Measurements from ENCODE around the gene FTO.
"Not testable (repeated sequence)": the region's sequence is repeated elsewhere in the genome, so short reads cannot be mapped to it uniquely, and the experiment has no call there.

The FTO gene

DNA sequence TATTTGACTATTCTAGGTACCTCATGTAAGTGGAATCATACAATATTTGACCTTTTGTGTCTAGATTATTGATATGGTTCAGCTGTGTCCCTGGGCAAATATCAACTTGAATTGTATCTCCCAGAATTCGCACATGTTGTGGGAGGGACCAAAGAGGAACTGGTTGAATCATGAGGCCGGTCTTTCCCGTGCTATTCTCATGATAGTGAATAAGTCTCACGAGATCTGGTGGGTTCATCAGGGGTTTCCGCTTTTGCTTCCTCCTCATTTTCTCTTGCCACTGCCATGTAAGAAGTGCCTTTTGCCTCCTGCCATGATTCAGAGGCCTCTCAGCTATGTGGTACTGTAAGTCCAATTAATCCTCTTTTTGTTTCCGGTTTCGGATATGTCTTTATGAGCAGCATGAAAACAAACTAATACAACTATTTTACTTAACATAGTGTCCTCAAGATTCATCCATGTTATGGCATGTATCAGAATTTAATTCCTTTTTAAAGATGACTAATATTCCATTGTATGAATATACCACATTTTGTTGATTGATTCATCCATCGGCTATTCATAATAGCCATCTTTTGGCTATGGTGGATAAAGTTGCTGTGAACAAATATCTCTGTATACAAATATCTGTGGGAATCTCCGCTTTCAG, 129.1 kb downstream of the FTO start:
- DNase-seq = no peak

DNA sequence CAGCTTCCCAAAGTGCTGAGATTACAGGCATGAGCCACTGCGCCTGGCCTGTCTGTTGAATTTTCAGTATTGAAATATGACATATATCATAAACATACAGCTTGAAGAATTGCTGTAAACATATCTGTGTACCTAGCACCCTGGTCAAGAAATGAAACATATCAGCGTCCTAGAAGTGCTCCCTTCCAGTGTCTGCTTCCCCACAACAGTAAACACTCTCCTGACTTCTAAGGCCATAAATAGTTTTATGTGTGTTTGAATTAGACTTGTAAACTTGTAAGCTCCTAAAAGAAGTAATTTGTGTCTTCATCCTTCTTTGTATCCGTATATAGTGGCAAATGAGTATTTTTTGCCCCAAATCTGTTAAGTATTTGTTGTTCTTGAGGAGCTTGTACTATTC, 132.2 kb downstream of the FTO start:
- no peak for DNase-seq

DNA sequence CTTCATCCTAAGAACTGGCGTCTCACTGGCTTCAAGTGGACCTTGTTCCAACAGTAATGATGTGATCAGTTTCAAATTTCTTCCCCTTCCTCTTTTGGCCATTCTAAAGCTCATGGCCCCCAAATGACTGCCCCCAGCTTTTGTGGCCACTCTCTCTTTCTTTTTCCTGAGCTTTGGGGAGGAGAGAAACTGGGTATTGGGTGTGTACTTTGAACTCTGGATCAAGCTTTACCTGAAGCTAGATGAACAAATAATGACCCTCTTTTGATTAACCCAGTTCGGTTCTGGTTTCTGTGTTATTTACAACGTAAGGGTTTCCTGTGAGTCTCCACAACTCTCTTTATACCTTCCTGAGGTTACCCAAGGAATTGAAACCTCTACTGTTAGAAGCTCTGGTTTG, 132.7 kb downstream of the FTO start:
- DNase-seq = no peak

DNA sequence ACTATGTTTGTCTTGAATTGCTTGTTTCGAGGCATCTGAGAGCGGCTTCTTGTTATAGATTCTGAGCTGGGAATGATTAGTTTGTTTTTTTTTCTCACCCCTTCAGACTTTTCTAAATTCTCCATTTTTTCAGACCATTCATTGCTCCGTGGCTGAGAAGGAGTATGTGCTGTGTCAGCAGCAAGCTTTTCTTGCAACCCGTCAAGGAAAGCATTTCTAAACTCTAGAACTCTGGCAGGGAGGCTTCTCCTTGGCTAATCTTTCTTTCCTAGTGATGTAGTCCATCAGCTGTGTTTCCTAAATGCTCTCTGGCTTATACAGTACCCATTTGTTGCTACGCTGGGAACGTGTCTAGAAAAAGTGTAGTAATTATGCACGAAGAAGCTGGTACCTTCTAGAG, 133.5 kb downstream of the FTO start:
- DNase-seq = no peak

DNA sequence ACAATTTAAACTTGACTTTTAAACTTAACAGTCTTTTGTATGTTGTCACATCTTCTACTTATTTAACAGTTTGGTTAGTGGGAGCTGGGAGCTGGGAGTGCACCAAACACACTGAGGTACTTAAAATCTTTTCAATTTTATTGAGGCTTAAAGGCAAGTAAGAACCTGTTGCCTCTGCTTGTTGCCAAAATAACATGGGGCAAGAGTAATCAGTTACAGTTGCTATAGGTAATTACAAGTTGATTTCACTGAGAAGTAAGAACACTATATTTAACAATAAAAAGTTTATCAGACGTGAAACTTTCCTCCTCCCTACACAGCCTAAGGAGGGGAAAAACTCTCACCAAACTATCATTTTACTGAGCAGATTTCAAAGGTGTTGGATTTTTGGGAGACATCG, 135.2 kb downstream of the FTO start:
- DNase-seq = no peak

DNA sequence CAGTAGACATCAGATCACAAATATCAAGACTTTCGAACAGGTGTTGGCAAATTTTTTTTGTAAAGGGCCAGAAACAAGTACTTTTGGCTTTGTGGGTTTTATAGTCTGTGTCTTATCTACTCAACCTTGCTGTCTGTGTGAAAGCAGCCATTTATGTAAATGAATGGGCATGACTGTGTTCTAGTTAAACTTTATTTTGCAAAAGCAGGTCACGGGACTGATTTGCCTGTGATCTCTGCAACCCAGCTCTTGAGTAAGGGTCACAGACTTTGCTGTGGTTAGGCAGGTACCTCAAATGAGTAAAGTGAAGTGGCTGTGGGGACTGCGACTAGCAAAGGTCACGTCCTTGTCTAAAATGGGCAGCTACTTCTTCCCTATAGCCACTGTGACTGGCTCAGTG, 136.5 kb downstream of the FTO start:
- DNase-seq = no peak

DNA sequence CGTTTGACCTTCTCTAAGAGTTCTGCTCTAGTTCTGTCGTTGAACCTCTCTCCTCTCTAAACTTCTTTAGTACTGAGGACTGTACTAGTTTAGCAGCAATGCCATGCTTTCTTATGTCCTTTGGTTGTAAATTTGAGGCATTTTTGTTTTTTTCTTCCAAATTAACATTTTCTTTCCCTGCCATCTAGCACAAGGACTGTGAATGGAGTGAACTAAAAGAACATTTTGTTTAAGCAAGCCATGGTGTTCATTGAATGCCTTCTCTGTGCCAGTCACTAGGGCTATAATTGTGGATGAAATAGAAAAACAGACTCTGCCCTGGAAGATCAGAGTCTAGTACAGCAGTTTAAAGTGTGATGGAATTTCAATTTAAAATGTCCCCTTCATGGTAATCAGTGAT, 137.9 kb downstream of the FTO start:
- no peak for DNase-seq

DNA sequence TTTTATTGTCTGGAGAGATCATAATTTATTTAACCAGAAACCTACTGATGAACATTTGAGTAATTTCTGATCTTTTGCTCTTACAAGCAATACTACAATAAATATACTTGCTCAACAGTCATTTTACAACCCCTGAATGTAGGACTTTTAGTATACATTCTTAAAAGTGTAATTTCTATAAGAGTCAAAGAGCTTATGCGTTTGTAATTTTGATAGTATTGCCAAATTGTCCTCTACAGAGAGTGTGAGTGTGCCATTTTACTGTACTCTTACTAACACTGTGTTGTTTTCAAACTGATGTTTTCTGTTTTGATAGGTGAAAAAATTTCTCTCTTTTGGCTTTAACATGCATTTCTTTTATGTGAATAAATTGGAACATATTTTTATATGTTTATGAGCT, 139.1 kb downstream of the FTO start:
- DNase-seq = no peak

DNA sequence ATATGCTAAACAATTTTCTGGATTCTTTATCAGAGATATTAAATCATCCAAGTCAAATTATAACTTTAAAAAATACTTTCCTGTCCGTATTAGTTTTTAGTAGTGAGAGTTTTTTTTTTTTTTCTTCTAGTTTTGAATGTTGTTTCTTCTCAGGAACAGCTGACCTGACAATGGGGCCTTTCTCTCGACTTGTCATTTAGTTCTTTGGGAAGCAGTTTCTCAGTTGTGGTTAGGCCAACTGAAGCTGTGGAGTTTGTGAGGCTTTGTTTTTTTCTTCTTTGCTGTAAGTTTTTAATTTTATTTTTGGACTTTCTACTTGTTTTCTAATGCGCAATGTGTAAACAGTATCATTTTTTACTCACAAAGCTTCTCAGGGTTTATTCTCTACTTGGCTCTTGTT, 140.8 kb downstream of the FTO start:
- DNase-seq = no peak

DNA sequence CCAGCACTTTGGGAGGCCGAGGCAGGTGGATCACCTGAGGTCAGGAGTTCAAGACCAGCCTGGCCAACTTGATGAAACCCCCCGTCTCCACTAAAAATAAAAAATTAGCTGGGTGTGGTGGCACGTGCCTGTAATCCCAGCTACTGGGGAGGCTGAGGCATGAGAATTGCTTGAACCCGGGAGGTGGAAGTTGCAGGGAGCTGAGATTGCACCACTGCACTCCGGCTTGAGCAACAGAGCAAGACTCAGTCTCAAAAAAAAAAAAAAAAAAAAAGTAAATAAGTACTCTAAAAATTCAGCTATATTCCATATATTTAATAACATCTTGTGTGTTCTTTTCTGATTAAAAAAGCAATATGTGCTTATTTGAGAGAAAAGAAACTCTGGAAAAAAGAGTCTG, 142.6 kb downstream of the FTO start:
- not testable (repeated sequence) for DNase-seq

DNA sequence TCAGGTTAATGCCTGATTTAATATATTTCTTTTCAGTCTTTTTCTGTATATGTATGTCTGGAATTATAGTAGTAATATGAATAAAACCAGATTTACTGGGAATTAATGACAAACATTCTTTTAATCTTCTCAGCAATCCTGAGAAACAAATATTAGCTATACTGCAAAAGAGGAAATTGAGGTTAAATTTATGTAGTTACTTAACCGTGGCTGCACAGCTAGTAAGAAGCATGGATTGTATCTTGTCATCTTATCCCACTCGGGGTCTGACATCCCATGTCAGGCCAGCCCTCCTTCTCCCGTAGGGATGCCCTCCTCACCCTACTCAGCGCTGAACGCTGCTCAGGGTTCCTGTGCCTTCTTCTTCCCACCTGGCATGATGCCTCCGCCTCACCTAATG, 143.0 kb downstream of the FTO start:
- DNase-seq = no peak

DNA sequence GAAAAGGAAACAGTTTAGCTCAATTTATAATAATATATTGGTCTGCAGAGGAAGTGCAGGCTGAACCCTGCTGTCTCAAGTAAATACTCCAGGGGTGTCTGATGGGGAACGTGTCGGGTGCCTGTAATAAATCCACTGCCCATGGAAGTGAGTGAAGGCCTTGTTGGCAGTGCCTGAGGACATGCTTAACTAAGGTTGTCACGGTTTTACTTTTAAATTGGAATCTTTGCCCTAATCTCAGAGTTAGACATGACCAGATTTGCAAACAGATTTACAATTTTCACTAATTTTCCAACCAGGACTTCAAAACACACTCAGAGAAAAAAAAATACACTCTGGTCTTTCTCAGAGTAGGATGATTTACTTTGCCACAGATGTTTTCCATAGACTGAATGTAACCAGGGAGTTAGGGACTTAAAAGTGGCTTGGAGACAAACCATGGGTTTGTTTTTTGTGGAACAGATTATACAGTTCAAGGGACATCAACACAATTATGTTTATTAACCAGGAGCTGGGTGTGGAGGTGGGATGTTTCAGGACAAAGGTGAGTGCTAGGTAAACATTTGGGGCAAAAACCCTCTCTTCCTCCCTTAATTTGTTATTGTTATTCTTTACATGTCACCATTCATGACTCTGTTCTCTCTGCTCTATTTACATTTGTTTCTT, 144.5 kb downstream of the FTO start:
- DNase-seq = no peak

DNA sequence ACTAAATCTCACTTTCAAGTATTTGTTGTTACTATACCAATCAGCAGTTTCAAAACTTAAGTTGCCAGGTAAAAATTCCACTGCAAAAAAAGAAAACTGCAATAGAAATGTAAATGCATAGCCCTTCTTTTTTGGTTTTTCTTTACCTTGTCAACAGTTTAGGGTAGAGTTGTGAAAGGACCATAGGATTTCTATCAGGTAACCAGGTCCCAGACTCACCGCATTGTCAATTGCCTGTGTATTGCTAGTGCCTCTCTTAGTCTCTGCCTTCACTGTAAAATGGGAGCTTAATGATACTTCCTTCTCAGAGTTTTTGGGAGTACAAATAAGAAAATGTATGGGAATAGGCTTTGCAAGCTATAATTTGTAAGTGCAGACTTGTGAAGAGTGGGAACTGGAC, 145.0 kb downstream of the FTO start:
- no peak for DNase-seq

DNA sequence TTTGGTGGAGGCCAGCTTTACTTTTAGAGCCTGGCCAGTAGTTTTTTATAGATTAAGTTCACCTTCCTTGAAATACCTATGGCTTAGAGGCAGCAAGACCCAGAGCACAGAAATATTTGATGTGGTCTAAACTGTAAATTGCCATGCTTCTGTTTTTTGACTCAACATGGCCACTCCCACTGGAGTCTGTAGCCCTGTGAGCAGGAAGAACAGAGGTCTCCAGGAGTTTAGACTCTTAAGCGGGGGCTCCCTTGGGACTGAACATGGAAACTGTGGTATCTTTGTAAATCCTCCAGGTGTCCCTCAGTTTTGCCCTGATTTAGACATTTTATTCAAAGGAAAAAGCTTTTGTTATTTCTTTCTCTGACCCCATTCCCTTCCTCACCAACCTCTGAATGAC, 145.6 kb downstream of the FTO start:
- DNase-seq = no peak

DNA sequence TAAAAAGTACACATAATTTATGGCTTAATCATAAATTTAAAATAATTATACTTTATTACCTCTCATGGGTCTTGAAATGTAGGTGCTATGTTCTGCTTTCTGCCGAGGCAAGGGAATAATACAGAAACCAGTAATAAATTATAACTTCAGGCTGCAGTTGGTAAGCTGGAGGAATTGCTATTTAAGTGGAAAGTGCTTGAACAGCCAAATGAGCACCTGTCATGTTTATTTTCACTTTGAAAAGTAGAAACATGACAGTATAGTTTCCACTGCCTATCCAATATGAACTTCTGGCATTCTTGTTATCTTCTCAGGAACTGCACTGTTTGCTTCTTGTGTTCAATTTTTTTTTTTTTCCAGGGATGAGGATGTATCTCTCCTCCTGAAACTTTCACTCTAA, 146.0 kb downstream of the FTO start:
- no peak for DNase-seq

DNA sequence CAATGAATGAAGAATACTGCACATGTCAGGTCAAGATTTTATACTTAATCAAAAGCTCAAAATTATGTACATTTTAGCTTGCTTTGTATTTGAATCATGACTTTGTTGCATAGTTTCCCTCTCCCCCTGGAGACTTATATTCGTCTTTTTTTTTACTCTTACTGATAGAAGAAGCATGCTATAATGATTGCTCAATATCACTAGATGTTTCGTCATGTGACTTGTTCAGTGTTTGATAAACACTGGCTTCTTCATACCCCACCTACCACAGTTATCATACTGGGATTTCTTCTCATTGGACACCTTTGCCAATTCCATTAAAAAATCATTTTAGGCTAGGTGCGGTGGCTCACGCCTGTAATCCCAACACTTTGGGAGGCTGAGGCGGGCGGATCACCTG, 148.7 kb downstream of the FTO start:
- DNase-seq = no peak

DNA sequence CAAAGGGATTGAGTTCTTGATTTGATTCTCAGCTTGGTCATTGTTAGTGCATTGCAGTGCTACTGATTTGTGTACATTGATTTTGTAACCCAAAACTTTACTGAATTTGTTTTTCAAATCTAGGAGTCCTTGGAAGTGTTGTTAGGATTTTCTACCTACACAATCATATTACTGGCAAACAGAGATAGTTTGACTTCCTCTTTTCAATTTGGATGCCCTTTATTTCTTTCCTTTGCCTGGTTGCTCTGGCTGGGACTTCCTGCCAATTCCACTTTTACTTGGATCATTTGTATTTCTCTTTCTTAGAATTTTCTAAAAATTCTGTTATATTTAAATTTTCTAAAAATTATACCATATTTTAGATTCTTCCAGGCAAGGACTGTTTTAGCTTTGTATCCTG, 151.1 kb downstream of the FTO start:
- DNase-seq = no peak

DNA sequence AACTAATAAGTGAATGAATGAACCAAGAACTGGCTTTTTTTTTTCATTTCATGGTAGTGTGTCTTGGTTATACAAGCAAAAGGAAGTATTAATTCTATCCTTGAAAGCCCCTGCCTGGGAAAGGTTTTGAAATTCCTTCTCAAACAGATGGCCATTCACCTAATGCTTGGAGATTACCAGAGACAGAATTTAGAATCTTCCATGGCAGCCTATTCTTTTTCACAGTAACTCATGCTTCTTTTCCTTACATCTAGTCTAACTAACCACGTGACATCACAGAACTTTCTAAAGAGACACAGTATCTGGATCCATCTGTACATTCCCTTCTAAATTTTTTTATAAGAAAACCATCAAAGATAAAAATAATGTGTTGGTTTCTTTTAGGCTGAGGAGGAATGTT, 151.6 kb downstream of the FTO start:
- DNase-seq = no peak

DNA sequence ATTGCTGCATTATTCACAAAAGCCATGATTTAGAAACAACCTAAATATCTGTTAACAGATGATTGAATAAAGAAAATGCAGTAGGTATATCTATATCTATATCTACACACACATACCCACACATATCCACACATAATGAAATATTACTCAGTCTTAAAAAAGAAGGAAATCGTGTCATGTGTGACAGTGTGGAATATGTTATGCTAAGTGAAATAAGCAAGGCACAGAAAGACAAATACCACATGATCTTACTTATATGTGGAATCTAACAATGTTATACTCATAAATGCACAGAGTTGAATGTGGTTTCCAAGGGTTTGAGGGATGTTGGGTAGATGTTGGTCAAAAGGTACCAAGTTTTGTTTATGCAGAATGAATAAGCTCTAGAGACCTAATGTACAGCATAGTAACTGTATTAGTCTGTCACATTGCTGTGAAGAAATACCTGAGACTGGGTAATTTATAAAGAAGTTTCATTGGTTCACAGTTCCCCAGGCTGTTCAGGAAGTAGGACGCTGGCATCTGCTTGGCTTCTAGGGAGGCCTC, 156.1 kb downstream of the FTO start:
- no peak for DNase-seq

DNA sequence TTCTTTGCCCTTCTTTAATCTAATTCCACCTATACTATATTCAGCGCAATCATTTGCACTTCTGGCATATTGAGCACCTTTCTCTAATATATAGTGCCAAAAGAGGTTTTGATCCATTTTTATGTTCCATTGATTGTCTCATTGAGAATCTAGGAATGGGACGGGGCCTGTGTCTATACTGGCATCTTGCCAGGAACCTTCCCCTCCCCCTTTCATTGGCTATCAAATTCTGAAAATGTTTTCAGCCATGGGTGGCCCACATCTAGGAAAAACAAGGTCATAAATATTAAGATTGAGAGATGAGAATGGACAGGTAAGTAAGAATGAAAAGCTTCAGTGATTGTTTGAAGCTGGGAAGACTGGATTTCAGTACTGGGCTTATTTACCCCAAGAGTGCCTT, 159.9 kb downstream of the FTO start:
- no peak for DNase-seq

DNA sequence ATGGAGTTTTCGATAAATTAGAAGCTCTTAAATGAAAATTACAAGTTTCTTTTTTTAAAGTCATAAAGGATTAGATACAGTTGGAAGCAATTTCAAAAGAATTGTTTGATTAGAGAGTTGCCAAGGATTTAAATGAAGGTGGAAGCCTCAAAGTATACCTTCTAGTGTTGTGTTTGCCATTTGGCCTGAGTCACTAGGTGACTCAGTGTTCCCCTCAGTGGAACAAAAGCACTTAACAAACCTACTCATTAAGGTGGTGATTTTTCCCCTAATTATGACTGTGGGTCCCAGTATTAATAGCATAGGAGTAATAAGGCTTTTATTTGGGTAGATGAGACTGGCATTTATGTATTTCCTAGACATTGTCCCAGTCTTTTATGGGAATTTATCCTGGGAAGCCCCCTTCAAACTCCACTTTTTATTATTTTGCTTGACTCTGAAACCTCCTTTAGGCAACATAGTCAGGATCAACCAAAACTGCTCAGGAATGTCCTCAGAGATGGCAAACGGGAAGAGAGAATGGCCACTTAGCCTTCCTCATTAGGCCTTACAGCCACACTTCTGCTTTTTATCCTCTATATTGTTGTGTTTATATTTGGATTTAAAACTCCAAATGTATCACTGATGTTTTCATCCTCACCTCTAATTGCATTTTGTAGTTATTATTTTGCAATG, 161.0 kb downstream of the FTO start:
- no peak for DNase-seq

DNA sequence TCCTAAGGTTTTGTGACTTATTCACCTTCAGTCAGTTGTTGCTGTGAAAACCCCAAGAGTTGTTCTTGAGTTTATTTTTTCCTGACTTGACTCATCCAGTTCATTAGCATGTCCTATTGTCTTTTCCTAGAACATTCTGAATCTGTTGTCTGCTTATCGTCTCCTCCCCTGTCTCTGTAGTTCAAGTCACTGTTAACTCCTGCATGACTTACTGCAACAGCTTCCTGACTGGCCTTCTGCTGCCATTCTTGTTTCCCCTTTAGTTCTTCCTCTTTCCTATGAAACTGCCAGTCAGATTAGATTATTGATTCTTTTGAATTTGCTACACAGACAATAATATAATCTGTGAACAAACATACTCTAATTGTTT, 161.5 kb downstream of the FTO start:
- DNase-seq = no peak

DNA sequence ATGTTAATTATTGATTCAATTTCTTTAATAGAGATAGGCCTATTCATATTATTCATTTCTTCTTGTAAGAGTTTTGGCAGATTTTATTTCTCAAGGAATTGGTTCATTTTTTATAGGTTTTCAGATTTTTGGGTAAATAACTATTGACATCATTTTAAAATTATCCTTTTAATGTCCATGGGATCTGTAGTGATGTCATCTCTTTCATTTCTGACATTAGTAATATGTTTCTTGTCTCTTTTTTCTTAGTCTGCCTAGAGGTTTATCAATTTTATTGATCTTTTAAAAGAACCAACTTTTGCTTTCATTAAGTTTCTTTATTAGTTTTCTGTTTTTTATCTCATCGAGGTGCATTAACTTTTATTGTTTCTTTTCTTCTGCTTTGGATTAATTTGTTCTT, 162.6 kb downstream of the FTO start:
- DNase-seq = no peak

DNA sequence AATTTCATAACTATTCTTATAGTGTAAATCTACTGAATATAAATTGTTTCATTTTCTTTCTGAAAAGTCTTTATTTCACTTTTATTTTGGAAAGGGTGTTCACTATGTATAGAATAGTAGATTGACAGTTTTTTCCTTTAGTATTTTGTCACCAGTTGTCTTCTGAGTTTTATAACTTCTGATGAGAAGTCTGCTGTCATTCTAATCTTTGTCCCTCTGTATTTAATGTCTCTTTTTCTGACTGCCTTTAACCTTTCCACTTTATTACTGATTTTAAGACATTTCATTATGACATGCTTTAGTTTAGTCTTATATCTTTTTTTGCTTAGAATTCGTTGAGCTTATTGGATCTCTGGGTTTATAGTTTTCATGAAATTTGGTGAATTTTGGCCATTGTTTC, 166.9 kb downstream of the FTO start:
- no peak for DNase-seq

All from effector CD4-positive, alpha-beta T cell (primary cell).